ENCODE results near the gene GLRA3.

GLRA3 gene

DNA sequence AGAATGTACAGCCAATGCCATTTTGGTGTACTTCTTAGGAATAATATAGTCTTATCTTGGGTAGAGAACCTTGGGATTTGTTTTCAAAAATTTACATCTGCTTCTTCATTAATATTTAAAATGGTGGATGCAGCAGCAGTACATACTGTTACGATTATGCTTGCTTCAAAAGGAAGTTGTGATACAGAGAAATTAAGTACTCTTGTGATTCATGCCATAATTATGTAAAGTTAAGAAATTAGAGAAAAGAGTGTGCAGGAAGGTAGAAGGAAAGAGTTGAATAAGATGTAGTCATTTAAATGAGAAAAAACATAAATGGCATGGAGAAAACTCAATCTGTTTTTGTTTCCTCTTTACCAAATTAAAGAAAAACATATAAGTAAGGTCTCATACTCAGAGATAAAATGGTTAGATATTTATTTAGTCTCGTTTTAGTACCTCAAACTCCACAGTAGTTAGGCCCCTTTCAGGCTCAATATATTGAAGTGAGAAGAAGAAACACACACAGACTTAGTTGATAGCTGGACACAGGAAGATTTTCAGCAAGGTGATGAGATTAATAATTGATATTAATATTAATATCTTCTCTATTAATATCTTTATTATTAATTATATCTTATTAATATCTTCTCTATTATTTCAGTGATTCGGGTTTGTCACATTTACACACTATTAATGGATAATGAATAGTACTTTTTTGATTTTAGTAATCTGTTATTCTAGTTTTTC, 236.6 kb downstream of the GLRA3 start:
- no peak for DNase-seq

DNA sequence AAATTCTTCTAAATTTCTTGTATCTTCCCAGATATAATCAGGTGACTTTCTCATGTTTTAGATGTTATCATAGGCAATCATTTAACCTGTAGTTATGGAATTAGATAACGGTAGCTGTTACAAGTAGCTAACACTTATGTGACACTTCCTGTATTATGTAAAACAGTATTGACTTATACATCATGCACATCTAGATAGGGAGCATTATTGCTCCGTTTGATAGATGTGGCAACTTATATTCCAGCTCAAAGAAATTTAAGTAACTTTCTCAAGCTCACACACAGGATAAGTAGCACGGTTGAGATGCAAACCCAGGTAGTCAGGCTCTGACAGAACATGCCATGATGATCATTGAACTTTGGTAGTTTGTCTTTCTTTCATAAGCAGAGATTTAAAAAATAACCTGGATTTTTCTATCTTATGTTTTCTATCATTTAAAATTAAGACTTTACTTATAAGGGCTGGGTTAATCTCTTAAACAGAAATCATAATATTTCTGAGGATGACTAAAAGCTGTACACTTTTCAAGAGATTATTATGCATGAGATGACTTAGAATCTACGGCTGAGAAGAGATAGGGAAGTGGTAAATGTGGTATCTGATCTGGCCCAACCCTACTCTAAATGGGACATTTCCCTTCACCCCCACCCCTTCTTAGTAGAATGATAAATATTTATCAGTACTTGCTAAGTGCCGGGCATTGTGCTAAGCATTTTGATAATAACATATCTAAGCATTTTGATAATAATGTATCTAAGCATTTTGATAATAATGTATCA, 237.6 kb downstream of the GLRA3 start:
- no peak for DNase-seq

DNA sequence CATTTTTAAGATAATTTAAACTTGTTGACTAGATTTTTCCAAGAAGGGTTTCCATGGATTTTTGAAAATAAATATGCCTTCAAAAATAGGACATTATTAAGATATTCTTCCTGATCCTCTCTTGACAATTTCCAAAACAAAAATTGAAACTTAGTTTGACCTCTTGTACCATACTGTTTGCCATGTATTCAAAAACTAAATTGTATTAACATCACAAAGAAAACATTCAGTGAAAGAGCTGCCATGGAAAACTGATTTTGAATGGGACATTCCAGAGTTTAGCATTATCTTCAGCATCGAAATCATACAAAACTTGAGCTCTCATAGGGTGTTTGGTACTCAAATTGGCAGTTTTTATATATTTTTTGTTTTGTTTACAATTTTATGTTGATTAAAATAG, 238.7 kb downstream of the GLRA3 start:
- no peak for DNase-seq

All from activated CD4-positive, CD25-positive, alpha-beta regulatory T cell treated with anti-CD3 and anti-CD28 coated beads, Interleukin-2, amount 50 U/mL, for 72 hours (primary cell).